Measurements from ENCODE around the gene PRAC2.

DNA sequence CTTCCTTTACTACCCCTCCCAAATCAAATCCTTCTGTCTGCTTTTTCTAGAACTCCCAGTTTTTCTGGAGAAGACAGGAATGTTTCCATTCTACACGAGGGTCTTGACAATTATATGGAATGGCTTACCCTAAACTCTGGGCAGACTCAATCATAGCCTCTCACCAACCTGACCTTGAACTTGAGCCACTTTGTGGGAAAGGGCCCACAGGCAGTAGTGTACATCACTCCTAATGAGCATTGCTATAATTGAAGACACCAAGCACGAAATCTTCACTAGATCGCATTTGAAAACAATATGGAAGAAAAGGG lies 7.2 kb downstream of the PRAC2 start:
- TF ChIP-seq POLR2A (IDR thresholded peaks at IDR 0.05): no peak
- TF ChIP-seq, protein P1, sequence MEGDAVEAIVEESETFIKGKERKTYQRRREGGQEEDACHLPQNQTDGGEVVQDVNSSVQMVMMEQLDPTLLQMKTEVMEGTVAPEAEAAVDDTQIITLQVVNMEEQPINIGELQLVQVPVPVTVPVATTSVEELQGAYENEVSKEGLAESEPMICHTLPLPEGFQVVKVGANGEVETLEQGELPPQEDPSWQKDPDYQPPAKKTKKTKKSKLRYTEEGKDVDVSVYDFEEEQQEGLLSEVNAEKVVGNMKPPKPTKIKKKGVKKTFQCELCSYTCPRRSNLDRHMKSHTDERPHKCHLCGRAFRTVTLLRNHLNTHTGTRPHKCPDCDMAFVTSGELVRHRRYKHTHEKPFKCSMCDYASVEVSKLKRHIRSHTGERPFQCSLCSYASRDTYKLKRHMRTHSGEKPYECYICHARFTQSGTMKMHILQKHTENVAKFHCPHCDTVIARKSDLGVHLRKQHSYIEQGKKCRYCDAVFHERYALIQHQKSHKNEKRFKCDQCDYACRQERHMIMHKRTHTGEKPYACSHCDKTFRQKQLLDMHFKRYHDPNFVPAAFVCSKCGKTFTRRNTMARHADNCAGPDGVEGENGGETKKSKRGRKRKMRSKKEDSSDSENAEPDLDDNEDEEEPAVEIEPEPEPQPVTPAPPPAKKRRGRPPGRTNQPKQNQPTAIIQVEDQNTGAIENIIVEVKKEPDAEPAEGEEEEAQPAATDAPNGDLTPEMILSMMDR (IDR thresholded peaks at IDR 0.05 in 8 of 11, conservative IDR thresholded peaks at IDR 0.05 in 3 of 11): no peak
- no peak for TF ChIP-seq POLR2AphosphoS5 (IDR thresholded peaks at IDR 0.05)

All from spleen (tissue), 7 donors.